ENCODE measurements around the gene SENP5. TPM values are rescaled to one million over a fixed set of nuclear protein-coding genes. Genes with fewer than 3 reads are reported as not detected.

SENP5 gene
- total RNA-seq, 4 donors from 2014 or later = 43.7 to 45.4 (median 44.1) TPM

GRCh38 chr3:196927571-196928453 is 60.1 kb downstream of the SENP5 start:
- no peak for TF ChIP-seq EP300 (IDR thresholded peaks at IDR 0.05)
- TF ChIP-seq POLR2A (IDR thresholded peaks at IDR 0.05; ENCODE audit: low read depth) = no peak
- no peak for TF ChIP-seq POLR2AphosphoS5 (IDR thresholded peaks at IDR 0.05)
- TF ChIP-seq CTCF (IDR thresholded peaks at IDR 0.05) = no peak
- no peak for DNase-seq (ENCODE audit: extremely low spot score)
- Histone ChIP-seq H3K27ac (replicated peaks in 1 of 4) (no peak overlapping the region), H3K9me3 (no peaks in the 10 kb centered on the region), H3K4me1 (no peaks in the 10 kb centered on the region), H3K36me3 (peaks cover 27 to 62% (median 40%) of the 10 kb centered on the region in 4 donors), H3K27me3 (no peaks in the 10 kb centered on the region), H3K4me3 (no peak overlapping the region)
- intact Hi-C loops (cut with DNase I) = no loop called here
- WGBS = 94% methylated on average over 7 of the region's 7 CpGs

GRCh38 chr3:196931157-196931556 is 63.4 kb downstream of the SENP5 start:
- Histone ChIP-seq H3K4me3 (no peak overlapping the region), H3K27ac (replicated peaks in 1 of 4) (no peak overlapping the region), H3K4me1 (no peaks in the 10 kb centered on the region), H3K36me3 (peaks cover 36 to 94% (median 70%) of the 10 kb centered on the region in 4 donors), H3K9me3 (no peaks in the 10 kb centered on the region), H3K27me3 (no peaks in the 10 kb centered on the region)
- intact Hi-C loops (cut with DNase I) = no loop called here
- TF ChIP-seq POLR2AphosphoS5 (IDR thresholded peaks at IDR 0.05) (no peak), EP300 (IDR thresholded peaks at IDR 0.05) (no peak), POLR2A (IDR thresholded peaks at IDR 0.05; ENCODE audit: low read depth) (no peak), CTCF (IDR thresholded peaks at IDR 0.05) (no peak)
- WGBS = 97% methylated on average over 4 of the region's 4 CpGs
- DNase-seq (ENCODE audit: extremely low spot score) = no peak

GRCh38 chr3:196931828-196932587 is 64.3 kb downstream of the SENP5 start:
- peaks cover 44 to 98% (median 79%) of the 10 kb centered on the region in 4 donors for H3K36me3 ChIP-seq
- 74% methylated on average over 12 of the region's 12 CpGs for WGBS

GRCh38 chr3:196932600-196932999 is 64.9 kb downstream of the SENP5 start:
- no peaks in the 10 kb centered on the region for H3K4me1 ChIP-seq
- no peak overlapping the region for H3K4me3 ChIP-seq
- TF ChIP-seq CTCF (IDR thresholded peaks at IDR 0.05) = no peak
- no peak for TF ChIP-seq POLR2AphosphoS5 (IDR thresholded peaks at IDR 0.05)
- no peak for TF ChIP-seq EP300 (IDR thresholded peaks at IDR 0.05)
- no peak for TF ChIP-seq POLR2A (IDR thresholded peaks at IDR 0.05; ENCODE audit: low read depth)
- H3K9me3 ChIP-seq = no peaks in the 10 kb centered on the region
- 86% methylated on average over 3 of the region's 3 CpGs for WGBS
- peaks cover 46 to 98% (median 85%) of the 10 kb centered on the region in 4 donors for H3K36me3 ChIP-seq
- intact Hi-C loops (cut with DNase I) = no loop called here
- no peak for DNase-seq (ENCODE audit: extremely low spot score)
- H3K27me3 ChIP-seq = no peaks in the 10 kb centered on the region
- H3K27ac ChIP-seq (replicated peaks in 1 of 4) = no peak overlapping the region

More at GRCh38 chr3:196931828-196932587, 64.3 kb downstream of the SENP5 start:
- H3K4me3 ChIP-seq = no peak overlapping the region
- H3K4me1 ChIP-seq = no peaks in the 10 kb centered on the region
- H3K27me3 ChIP-seq = no peaks in the 10 kb centered on the region
- no peaks in the 10 kb centered on the region for H3K9me3 ChIP-seq
- TF ChIP-seq POLR2AphosphoS5 (IDR thresholded peaks at IDR 0.05) = no peak
- intact Hi-C loops (cut with DNase I) = no loop called here
- no peak overlapping the region for H3K27ac ChIP-seq (replicated peaks in 1 of 4)
- no peak for DNase-seq (ENCODE audit: extremely low spot score)

GRCh38 chr3:196936288-196936687 is 68.6 kb downstream of the SENP5 start:
- 87% methylated on average over 3 of the region's 3 CpGs for WGBS
- TF ChIP-seq POLR2A (IDR thresholded peaks at IDR 0.05; ENCODE audit: low read depth) (no peak), CTCF (IDR thresholded peaks at IDR 0.05) (no peak)
- peaks cover 47 to 90% (median 81%) of the 10 kb centered on the region in 4 donors for H3K36me3 ChIP-seq
- intact Hi-C loops (cut with DNase I) = no loop called here
- H3K27ac ChIP-seq (replicated peaks in 1 of 4) = no peak overlapping the region
- peaks cover 8 to 17% (median 15%) of the 10 kb centered on the region in 4 donors for H3K4me1 ChIP-seq
- no peak for DNase-seq (ENCODE audit: extremely low spot score)
- no peaks in the 10 kb centered on the region for H3K27me3 ChIP-seq
- no peaks in the 10 kb centered on the region for H3K9me3 ChIP-seq
- no peak overlapping the region for H3K4me3 ChIP-seq

Measured in esophagus muscularis mucosa (tissue), 4 donors.